RWPE2 (cell line): ENCODE measurements around the gene C1QTNF5.

Experiments used
- ATAC-seq: fragments of 200-7000 bp; cut with Tn5 transposase; 3 replicates; pipeline ENCODE4 v1.9.1; 2021; ENCODE audit warnings: low read depth
- DNase-seq: peaks from one replicate; pipeline ENCODE4 v3.0.0-alpha.2; 2020; ENCODE audit warnings: low spot score
- H3K27ac ChIP-seq: fragments of 450-650 bp; 2 replicates; pipeline ENCODE4 v1.5.1; 2017; ENCODE audit warnings: mild to moderate bottlenecking; ENCODE audit not compliant: poor library complexity, severe bottlenecking
- H3K27me3 ChIP-seq: fragments of 250-450 bp; sonication (Bioruptor Pico); 2 replicates; pipeline ENCODE4 v1.5.1; 2021; ENCODE audit warnings: mild to moderate bottlenecking, moderate library complexity; ENCODE audit not compliant: insufficient read depth, poor library complexity, severe bottlenecking
- H3K36me3 ChIP-seq: fragments of 250-450 bp; sonication (Bioruptor Pico); 2 replicates; pipeline ENCODE4 v1.5.1; 2020; ENCODE audit warnings: low read depth, mild to moderate bottlenecking, moderate library complexity
- H3K4me1 ChIP-seq: fragments of 250-450 bp; sonication (Bioruptor Pico); 2 replicates; pipeline ENCODE4 v1.5.1; 2021; ENCODE audit warnings: mild to moderate bottlenecking, moderate library complexity; ENCODE audit not compliant: insufficient read depth, poor library complexity, severe bottlenecking
- H3K4me3 ChIP-seq: fragments of 250-450 bp; sonication (Bioruptor Pico); 2 replicates; pipeline ENCODE4 v1.5.1; 2021; ENCODE audit warnings: mild to moderate bottlenecking, moderate library complexity; ENCODE audit not compliant: severe bottlenecking
- H3K9me3 ChIP-seq: fragments of 250-450 bp; sonication (Bioruptor Pico); 2 replicates; pipeline ENCODE4 v1.5.1; 2021; ENCODE audit warnings: mild to moderate bottlenecking, moderate library complexity; ENCODE audit not compliant: severe bottlenecking
- TF ChIP-seq, protein P1 (sequence below): fragments of 450-650 bp; IDR thresholded peaks from one replicate; pipeline ENCODE4 v1.5.1; 2017; ENCODE audit warnings: mild to moderate bottlenecking, moderate library complexity; ENCODE audit not compliant: poor library complexity, severe bottlenecking

C1QTNF5 gene

GRCh38 chr11:119323532-119324033 is 17.1 kb downstream of the C1QTNF5 start:
- ATAC-seq (peak; percentile 24; the same call in 1 of the 3 replicates), DNase-seq (no peak)
- Histone ChIP-seq H3K4me1 (peaks cover 5% of the 10 kb centered on the region), H3K36me3 (no peaks in the 10 kb centered on the region), H3K27me3 (no peaks in the 10 kb centered on the region), H3K9me3 (no peaks in the 10 kb centered on the region), H3K4me3 (no peak overlapping the region), H3K27ac (no peak overlapping the region)
- TF ChIP-seq, protein P1, sequence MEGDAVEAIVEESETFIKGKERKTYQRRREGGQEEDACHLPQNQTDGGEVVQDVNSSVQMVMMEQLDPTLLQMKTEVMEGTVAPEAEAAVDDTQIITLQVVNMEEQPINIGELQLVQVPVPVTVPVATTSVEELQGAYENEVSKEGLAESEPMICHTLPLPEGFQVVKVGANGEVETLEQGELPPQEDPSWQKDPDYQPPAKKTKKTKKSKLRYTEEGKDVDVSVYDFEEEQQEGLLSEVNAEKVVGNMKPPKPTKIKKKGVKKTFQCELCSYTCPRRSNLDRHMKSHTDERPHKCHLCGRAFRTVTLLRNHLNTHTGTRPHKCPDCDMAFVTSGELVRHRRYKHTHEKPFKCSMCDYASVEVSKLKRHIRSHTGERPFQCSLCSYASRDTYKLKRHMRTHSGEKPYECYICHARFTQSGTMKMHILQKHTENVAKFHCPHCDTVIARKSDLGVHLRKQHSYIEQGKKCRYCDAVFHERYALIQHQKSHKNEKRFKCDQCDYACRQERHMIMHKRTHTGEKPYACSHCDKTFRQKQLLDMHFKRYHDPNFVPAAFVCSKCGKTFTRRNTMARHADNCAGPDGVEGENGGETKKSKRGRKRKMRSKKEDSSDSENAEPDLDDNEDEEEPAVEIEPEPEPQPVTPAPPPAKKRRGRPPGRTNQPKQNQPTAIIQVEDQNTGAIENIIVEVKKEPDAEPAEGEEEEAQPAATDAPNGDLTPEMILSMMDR: peak; percentile 84

DNA sequence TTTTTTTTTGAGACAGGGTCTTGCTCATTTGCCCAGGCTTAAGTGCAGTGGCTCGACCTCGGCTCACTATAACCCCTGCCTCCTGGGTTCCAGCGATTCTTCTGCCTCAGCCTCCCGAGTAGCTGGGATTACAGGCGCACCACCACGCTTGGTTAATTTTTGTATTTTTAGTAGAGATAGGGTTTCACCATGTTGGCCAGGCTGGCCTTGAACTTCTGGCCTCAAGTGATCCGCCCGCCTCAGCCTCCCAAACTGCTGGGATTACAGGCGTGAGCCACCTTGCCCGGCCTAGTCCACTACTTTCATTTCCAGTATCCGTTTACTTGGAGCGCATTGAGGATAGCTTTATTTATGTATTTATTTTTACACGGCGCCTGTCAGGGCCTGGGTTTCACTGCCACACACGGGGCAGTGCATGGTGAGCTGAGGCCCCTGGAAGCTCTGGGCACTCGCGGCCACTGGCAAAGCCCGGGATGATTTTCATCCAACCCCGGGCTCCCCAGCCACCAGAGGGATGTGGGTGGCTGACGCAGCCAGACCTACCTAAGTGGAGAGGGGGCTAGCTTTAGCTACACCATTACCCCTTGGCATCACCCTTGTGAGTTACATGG is 17.7 kb downstream of the C1QTNF5 start:
- no peak overlapping the region for H3K27ac ChIP-seq

GRCh38 chr11:119322360-119322739 is 18.3 kb downstream of the C1QTNF5 start:
- H3K4me1 ChIP-seq: peaks cover 13% of the 10 kb centered on the region
- H3K9me3 ChIP-seq: no peaks in the 10 kb centered on the region
- H3K27me3 ChIP-seq: no peaks in the 10 kb centered on the region
- no peak overlapping the region for H3K27ac ChIP-seq
- ATAC-seq (no peak), DNase-seq (no peak)
- no peak overlapping the region for H3K4me3 ChIP-seq
- TF ChIP-seq, protein P1: no peak
- no peaks in the 10 kb centered on the region for H3K36me3 ChIP-seq

More for the DNA sequence above, 17.7 kb downstream of the C1QTNF5 start:
- Histone ChIP-seq H3K27me3 (no peaks in the 10 kb centered on the region), H3K4me3 (no peak overlapping the region), H3K9me3 (no peaks in the 10 kb centered on the region), H3K4me1 (peaks cover 10% of the 10 kb centered on the region), H3K36me3 (no peaks in the 10 kb centered on the region)
- DNase-seq (no peak), ATAC-seq (no peak)
- TF ChIP-seq, protein P1: no peak

- peak overlapping the region; percentile 4 for H3K4me3 ChIP-seq
- H3K27ac ChIP-seq: no peak overlapping the region
- no peak for DNase-seq
- TF ChIP-seq, protein P1: no peak
- peaks cover 13% of the 10 kb centered on the region for H3K4me1 ChIP-seq
- no peaks in the 10 kb centered on the region for H3K27me3 ChIP-seq
- ATAC-seq: peak; percentile 17; the same call in 1 of the 3 replicates
- H3K36me3 ChIP-seq: no peaks in the 10 kb centered on the region
- no peaks in the 10 kb centered on the region for H3K9me3 ChIP-seq
Measured at GRCh38 chr11:119320776-119321524, 19.7 kb downstream of the C1QTNF5 start.
